ENCODE data around the gene TAP2.

DNA sequence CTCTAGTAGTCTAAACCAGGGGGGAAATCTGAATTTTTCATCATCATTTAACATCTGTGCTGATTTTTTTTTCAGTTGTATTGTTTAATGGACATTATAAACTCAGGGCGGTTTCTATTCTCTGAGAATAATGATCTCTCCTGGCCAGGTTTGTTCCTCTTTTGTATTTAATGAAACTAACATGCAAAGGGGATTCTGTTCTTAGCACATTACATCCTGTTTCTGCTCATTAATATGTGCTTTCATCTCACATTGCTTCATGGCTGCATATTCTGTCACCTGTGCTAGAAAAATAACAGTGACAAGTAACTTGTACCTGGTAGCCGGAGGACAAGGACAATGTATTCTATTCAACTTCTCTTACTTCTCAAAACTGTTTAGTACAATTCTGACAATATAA lies 22.5 kb downstream of the TAP2 start:
- TF ChIP-seq, protein P1, sequence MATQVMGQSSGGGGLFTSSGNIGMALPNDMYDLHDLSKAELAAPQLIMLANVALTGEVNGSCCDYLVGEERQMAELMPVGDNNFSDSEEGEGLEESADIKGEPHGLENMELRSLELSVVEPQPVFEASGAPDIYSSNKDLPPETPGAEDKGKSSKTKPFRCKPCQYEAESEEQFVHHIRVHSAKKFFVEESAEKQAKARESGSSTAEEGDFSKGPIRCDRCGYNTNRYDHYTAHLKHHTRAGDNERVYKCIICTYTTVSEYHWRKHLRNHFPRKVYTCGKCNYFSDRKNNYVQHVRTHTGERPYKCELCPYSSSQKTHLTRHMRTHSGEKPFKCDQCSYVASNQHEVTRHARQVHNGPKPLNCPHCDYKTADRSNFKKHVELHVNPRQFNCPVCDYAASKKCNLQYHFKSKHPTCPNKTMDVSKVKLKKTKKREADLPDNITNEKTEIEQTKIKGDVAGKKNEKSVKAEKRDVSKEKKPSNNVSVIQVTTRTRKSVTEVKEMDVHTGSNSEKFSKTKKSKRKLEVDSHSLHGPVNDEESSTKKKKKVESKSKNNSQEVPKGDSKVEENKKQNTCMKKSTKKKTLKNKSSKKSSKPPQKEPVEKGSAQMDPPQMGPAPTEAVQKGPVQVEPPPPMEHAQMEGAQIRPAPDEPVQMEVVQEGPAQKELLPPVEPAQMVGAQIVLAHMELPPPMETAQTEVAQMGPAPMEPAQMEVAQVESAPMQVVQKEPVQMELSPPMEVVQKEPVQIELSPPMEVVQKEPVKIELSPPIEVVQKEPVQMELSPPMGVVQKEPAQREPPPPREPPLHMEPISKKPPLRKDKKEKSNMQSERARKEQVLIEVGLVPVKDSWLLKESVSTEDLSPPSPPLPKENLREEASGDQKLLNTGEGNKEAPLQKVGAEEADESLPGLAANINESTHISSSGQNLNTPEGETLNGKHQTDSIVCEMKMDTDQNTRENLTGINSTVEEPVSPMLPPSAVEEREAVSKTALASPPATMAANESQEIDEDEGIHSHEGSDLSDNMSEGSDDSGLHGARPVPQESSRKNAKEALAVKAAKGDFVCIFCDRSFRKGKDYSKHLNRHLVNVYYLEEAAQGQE (IDR thresholded peaks at IDR 0.05; ENCODE audit: insufficient read depth in 1 of 2, low read depth in 2 of 2, low read length in 2 of 2): no peak
- no peak for TF ChIP-seq POLR2AphosphoS5 (IDR thresholded peaks at IDR 0.05; ENCODE audit: low read depth, low read length)
- TF ChIP-seq FOXP2 (optimal IDR thresholded peaks at IDR 0.05; ENCODE audit: borderline replicate concordance, extremely low read depth, extremely low read length, insufficient read depth): no peak

Data from PFSK-1 (cell line).